A673 (cell line): ENCODE measurements around the gene HRH2.

Experiments
- CTCF ChIP-seq: fragments of 300-800, 200-600 bp; sonication (generic); conservative IDR thresholded peaks from 2 replicates; pipeline ENCODE4 v1.5.1; 2017; ENCODE audit warnings: low read depth, mild to moderate bottlenecking, antibody characterized with exemption, low read length, moderate library complexity, mixed read lengths
- EZH2 ChIP-seq: fragments of 200-600 bp; sonication (generic); IDR thresholded peaks from 2 replicates; pipeline ENCODE4 v1.6.1; 2017; ENCODE audit warnings: borderline replicate concordance, low read depth, mild to moderate bottlenecking, mixed read lengths, antibody characterized with exemption, low read length; ENCODE audit not compliant: poor library complexity, severe bottlenecking

GRCh38 chr5:175731756-175732465, 74.0 kb downstream of the HRH2 start:
- no peak for TF ChIP-seq CTCF
- TF ChIP-seq EZH2, result no peak
